HL-60/S4 treated with retinoic acid at 250 ng/mL for 4 days and 3 days (cell line): ENCODE results near the gene CNOT9.

Experiments used
- in situ Hi-C: fragments of 300-500 bp; cut with MboI; formaldehyde crosslinking; loops from 2 replicates; pipeline ENCODE4 v1.7.0; 2022; ENCODE audit warnings: low sequenced_read_pairs

CNOT9 gene

DNA sequence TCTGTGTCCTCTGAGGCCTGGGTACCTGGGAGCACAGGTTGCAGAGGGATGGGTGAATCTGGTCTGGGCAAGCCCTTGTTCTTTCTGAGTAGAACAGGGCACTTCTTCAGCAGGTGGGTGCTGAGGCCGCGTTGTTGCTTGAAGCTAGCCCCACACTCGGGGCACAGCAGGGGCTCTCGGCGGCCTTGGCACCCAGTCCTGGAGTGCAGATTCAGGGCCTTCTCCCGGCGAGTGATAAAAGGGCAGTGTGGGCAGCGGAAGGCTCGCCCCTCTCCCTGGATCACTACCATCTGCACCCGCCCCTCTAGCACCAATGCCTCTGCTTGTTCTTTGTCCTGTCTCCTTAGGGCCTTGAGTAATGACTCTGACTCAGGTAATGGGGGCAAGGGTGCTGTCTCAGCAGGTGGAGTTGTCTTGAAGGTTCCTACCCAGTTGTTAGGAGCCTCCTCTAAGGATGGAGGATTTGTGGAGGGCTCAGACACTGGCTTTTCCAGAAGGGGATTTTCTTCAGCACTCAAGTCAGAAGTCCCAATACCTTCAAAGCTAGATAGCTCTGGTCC is 75.2 kb downstream of the CNOT9 start:
- in situ Hi-C loops, result no loop called here

DNA sequence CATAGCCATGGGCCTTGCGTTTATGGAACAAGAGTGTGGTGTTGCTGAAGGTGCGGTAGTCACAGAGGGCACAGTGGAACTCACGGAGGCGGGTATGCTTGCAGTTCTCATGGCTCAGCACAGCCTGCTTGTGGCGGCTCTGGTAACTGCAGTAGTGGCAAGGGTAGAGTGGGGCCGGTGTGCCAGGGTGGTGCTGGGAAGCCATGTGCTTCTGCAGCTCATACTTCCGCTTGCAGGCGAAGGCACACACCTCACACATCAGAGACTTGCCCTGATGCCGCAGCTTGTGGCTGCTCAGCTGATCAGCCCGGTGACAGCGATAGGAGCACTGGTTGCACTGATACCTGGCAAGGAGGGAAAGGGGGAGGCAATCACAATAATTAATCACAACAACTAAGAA is 76.1 kb downstream of the CNOT9 start:
- in situ Hi-C loops, result no loop called here

DNA sequence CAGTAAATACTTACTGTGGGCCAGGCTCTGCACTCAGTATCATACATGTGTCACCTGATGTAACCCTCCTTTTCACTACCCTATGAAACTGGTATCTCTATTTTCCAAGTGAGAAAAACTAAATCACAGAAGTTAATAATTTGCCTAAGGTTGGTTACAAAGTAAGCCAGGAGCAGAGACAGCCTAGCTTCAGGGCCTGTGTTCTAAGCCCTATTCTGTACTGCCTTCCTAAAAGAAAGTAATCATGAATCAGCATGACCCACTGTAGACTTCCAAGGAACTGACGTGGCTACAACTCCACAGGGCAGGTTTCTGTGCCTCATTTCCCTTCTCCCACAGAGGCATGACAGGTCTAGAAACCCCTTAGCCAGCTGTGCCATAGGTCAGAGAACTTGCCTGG is 76.5 kb downstream of the CNOT9 start:
- in situ Hi-C loops, result no loop called here
